ENCODE data around the gene CLK2.

DNA sequence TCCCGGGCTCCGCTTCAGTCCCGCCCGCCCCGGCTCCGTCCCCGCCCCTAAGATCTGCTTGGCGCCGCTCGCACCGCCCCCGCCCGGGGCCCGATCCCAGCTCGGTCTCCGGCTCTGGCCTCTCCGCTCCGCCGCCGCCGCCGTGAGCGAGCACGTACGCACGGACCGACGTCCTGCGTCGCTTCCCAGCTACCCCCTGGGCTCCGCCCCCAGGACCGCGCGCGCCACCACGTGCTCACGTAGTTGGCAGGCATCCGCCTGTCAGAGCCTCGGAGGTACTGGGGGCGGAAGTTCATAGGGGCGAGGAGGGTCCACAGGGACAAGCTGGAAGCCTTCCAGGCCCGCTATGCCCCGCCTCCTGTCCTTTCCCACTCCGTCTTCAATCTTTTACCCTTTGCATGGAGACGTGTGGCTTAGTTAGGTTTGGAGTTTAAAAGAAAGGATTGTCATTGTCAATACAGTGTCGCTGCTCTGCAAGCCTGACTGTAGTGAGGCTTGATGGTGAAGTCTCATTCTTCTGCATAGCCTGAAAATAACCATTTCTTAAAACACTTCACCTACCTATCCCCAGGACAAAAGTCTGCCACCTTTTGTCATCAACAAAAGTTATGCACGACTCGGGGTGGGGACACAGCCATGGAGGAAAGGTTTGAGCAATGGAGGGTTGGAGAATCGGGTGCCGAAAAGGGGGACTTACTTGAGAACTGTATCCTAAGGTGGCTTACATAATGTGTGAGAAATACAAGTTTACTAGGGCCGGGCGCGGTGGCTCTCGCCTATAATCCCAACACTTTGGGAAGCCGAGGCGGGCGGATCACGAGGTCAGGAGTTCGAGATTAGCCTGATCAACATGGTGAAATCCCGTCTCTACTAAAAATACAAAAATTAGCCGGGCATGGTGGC, at the start of gene CLK2:
- TF ChIP-seq ZBTB21 (CRISPR knock-in tag; IDR thresholded peaks at IDR 0.05) (no peak), ZNF547 (CRISPR knock-in tag; IDR thresholded peaks at IDR 0.05) (peak; percentile 83), SUZ12 (IDR thresholded peaks at IDR 0.05; ENCODE audit: low read depth, low read length) (no peak), MXI1 (IDR thresholded peaks at IDR 0.05; ENCODE audit: borderline replicate concordance, low read depth, low read length) (peak; percentile 99), ZNF557 (CRISPR knock-in tag; IDR thresholded peaks at IDR 0.05) (no peak), GABPA (IDR thresholded peaks at IDR 0.05; ENCODE audit: low read depth, low read length) (peak; percentile 36), GABPA (CRISPR knock-in tag; IDR thresholded peaks at IDR 0.05; ENCODE audit: low read depth) (peak; percentile 84), ZNF274 (CRISPR knock-in tag; IDR thresholded peaks at IDR 0.05) (peak; percentile 84; the same call in 1 of the 2 replicates), SIN3A (IDR thresholded peaks at IDR 0.05; ENCODE audit: borderline replicate concordance, low read depth, low read length) (peak; percentile 78; the same call in 1 of the 2 replicates), TBP (CRISPR knock-in tag; IDR thresholded peaks at IDR 0.05) (no peak)
- TF ChIP-seq, protein P1, sequence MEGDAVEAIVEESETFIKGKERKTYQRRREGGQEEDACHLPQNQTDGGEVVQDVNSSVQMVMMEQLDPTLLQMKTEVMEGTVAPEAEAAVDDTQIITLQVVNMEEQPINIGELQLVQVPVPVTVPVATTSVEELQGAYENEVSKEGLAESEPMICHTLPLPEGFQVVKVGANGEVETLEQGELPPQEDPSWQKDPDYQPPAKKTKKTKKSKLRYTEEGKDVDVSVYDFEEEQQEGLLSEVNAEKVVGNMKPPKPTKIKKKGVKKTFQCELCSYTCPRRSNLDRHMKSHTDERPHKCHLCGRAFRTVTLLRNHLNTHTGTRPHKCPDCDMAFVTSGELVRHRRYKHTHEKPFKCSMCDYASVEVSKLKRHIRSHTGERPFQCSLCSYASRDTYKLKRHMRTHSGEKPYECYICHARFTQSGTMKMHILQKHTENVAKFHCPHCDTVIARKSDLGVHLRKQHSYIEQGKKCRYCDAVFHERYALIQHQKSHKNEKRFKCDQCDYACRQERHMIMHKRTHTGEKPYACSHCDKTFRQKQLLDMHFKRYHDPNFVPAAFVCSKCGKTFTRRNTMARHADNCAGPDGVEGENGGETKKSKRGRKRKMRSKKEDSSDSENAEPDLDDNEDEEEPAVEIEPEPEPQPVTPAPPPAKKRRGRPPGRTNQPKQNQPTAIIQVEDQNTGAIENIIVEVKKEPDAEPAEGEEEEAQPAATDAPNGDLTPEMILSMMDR (CRISPR knock-in tag; IDR thresholded peaks at IDR 0.05): peak; percentile 43
- TF ChIP-seq, protein P2, sequence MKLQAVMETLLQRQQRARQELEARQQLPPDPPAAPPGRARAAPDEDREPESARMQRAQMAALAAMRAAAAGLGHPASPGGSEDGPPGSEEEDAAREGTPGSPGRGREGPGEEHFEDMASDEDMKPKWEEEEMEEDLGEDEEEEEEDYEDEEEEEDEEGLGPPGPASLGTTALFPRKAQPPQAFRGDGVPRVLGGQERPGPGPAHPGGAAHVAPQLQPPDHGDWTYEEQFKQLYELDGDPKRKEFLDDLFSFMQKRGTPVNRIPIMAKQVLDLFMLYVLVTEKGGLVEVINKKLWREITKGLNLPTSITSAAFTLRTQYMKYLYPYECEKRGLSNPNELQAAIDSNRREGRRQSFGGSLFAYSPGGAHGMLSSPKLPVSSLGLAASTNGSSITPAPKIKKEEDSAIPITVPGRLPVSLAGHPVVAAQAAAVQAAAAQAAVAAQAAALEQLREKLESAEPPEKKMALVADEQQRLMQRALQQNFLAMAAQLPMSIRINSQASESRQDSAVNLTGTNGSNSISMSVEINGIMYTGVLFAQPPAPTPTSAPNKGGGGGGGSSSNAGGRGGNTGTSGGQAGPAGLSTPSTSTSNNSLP (IDR thresholded peaks at IDR 0.05; ENCODE audit: low read depth, low read length): no peak

Data from HepG2 (cell line).